Choroid plexus epithelial cell (primary cell): ENCODE results near the gene JSRP1.
"Not testable (repeated sequence)": the region's sequence is repeated elsewhere in the genome, so short reads cannot be mapped to it uniquely, and the experiment has no call there.

ENCODE experiments used
- DNase-seq: peaks from one replicate; pipeline ENCODE4 v3.0.0-alpha.2; 2010; ENCODE audit warnings: low read depth
- H3K4me3 ChIP-seq: 2 replicates; pipeline ENCODE4 v1.5.1; 2011; ENCODE audit warnings: low read depth, mild to moderate bottlenecking, control low read depth, low read length, moderate library complexity
- TF ChIP-seq, protein P1 (sequence below): conservative IDR thresholded peaks from 2 replicates; pipeline ENCODE4 v1.5.1; 2011; ENCODE audit warnings: low read depth, mild to moderate bottlenecking, control low read depth, inconsistent platforms, low read length, moderate library complexity

JSRP1 gene

DNA sequence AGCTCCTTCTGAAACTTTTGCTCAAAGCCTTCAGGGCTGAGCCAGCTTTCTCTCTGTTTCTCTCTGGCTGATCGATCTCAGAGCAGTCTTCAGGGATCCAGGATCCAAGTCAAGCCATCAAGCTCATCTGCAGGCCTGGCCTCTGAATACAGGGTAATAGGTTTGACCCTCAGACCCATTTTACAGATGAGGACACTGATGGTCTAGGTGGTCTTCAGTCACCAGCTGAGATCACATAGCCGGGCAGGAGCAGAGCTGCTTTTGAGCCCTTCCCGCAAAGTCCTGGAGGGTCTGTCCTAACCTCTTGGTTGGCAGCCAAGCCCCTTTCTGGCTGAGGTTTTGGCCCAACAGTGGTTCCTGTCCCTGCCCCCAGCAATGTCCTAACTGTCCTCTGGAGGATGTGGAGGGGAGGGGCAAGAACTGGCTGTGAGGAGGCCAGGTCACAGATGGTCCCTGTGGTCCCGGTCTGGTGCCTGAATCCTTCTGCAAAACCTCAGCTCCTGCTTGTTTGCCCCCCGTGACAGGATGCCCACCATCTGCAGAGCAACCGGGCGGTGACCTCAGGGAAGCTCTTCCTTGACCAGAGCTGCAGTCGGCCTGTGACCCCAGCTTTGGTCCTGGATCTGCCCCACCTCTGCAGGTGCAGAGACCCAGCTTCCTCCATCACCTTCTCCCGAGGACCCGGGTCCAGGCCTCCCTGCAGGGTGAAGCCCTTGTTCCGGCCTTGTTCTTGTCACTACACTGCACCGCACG lies 31.5 kb upstream of the JSRP1 start:
- TF ChIP-seq, protein P1, sequence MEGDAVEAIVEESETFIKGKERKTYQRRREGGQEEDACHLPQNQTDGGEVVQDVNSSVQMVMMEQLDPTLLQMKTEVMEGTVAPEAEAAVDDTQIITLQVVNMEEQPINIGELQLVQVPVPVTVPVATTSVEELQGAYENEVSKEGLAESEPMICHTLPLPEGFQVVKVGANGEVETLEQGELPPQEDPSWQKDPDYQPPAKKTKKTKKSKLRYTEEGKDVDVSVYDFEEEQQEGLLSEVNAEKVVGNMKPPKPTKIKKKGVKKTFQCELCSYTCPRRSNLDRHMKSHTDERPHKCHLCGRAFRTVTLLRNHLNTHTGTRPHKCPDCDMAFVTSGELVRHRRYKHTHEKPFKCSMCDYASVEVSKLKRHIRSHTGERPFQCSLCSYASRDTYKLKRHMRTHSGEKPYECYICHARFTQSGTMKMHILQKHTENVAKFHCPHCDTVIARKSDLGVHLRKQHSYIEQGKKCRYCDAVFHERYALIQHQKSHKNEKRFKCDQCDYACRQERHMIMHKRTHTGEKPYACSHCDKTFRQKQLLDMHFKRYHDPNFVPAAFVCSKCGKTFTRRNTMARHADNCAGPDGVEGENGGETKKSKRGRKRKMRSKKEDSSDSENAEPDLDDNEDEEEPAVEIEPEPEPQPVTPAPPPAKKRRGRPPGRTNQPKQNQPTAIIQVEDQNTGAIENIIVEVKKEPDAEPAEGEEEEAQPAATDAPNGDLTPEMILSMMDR: no peak
- H3K4me3 ChIP-seq: no peak overlapping the region
- DNase-seq: no peak

DNA sequence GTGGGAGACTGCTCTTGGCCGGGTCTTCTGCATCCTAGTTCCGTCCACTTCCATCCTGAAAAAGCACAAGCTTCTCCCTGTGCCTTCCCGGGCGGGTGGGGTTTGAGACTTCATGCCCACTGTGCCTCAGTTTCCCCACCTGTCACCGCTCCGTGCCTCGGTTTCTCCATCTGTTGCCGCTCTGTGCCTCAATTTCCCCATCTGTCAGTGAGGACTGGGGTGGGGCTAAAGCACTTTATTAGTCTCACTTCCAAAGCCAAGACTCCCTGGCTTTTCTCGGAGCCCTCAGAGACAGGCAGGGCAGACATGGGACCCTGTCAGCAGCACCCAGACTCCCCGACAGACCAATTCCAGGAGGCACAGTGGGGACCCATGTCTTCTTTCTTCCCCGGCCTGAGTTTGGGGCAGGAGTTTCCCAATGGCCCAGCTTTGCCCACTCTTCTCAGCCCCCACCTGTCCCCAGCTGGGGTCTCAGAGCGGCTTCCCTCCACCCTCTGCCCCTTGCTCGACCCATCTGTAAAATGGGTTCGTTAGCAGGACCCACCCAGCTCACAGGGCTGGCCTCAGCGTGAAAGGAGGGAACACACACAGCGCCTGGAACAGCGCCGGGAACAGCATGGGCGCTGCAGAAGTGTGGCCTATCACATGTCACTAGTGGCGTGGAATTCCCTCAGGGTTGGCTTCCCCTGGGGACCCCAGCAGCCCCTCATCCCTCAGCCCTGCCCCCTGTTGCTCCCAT lies 30.4 kb upstream of the JSRP1 start:
- TF ChIP-seq, protein P1: no peak
- DNase-seq: no peak
- H3K4me3 ChIP-seq: no peak overlapping the region

DNA sequence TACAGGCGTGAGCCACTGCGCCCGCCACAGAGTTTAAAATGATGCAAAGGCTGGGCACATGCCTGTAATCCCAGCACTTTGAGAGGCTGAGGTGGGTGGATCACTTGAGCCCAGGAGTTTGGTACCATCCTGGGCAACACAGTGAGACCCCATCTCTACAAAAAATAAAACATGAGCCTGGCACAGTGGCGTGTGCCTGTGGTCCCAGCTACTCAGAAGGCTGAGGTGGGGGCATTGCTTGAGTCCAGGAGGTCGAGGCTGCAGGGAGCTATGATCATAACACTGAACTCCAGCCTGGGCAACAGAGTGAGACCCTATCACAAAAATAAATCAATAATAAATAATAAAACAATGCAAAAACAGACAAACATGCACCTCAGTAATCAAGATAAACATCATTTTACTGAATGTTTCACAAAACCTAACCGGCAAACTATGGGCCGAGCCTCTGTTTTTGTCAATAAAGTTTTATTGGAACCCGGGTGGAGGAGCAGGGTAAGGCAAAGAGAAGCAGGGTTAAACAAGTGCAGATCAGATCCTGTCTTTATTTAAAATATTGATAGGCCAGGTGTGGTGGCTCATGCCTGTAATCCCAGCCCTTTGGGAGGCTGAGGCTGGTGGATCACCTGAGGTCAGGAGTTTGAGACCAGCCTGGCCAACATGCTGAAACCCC lies 27.8 kb upstream of the JSRP1 start:
- H3K4me3 ChIP-seq: no peak overlapping the region
- TF ChIP-seq, protein P1: no peak
- no peak for DNase-seq

DNA sequence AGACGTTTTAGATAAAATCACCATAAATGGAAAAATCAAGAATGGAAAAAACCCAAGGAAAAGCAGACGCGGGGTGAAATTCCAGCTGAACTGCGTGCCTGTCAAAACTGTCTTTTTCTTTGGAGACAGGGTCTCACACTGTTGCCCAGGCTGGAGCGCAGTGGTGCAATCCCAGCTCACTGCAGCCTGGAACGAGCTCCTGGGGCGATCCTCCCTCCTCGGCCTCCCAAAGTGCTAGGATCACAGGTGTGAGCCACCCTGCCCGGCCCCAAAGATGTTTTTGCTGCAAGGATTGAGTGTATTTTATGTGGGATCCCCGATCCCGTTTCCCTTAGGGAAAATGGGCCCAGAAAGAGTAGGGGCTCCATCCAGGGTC lies 26.6 kb upstream of the JSRP1 start:
- H3K4me3 ChIP-seq: no peak overlapping the region
- TF ChIP-seq, protein P1: no peak
- no peak for DNase-seq

DNA sequence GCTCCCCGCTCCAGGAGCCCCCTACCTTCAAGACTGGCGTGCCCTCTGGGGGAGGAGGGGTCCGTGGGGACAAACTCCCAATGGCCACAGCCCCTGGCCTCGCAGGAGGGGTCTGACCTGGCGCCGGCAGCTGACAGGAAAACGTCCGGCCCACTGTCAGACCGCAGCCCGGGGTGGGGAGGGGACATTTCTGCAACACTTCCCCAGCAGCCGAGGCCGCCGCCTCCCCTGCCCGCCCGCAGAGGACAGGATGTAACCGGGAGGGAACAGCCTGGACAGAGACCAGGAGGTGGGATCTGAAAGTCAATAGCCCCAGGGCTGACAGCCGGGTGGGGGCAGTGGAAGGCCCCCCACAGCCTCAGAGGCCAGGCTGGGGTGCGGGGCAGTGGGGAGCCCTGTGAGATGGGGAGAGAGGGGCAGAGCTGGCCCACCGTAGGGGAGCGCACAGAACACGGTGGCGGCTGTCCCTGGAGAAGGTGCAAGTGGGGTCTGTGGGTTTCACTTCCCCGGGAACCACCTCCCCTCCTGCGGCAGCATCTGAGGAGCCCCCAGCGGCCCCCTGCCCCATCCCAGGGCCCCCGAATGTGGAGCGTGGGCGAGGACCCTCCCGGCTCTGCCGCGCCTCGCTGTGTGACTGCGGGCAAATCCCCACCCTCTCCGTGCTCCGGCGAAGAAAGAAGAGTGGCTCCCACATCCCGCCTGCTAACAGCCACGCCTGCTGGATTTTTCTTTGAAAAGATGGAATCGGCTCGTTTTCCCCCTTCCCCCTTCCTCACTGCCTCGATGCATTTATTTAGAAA lies 26.0 kb upstream of the JSRP1 start, which contains the start of gene PEAK3:
Gene PEAK3 (minus strand): TSS at position 114 of the 800 bp plus-strand sequence. CDS start 1,244 bp downstream, outside the sequence.
- TF ChIP-seq, protein P1: no peak
- peak within 1 kb of the TSS; percentile 41 for H3K4me3 ChIP-seq
- peak; percentile 53 for DNase-seq

DNA sequence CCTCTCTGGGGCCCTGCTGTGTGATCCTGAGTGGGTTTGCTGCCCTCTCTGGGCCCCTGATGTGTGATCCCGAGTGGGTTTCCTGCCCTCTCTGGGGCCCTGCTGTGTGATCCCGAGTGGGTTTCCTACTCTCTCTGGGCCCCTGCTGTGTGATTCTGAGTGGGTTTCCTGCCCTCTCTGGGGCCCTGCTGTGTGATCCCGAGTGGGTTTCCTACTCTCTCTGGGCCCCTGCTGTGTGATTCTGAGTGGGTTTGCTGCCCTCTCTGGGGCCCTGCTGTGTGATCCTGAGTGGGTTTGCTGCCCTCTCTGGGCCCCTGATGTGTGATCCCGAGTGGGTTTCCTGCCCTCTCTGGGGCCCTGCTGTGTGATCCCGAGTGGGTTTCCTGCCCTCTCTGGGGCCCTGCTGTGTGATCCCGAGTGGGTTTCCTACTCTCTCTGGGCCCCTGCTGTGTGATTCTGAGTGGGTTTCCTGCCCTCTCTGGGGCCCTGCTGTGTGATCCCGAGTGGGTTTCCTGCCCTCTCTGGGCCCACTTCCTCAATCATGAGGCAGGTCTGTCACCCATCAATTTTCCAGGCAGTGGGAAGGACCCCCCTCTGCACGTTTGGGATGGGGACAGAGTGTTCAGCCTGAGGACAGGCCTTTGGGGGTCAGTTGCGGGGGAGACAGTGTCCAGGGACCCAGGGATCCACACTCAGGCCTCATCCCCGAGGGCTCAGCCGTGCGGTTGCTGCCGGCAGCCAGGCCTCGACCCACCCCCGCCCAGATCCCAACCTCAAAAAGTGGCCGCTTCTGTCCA lies 25.2 kb upstream of the JSRP1 start:
- not testable (repeated sequence) for DNase-seq
- H3K4me3 ChIP-seq: peak overlapping the region; percentile 41
